GM23338 (cell line): ENCODE results near the gene MPPED2.

Experiments
- CTCF ChIP-seq, 2 experiments: fragments of 200-600 bp in 1 of 2; sonication (generic) in 1 of 2; conservative IDR thresholded peaks; 2 replicates each; pipeline versions ENCODE4 v1.5.1 to v1.6.1; 2016 to 2017; ENCODE audit warnings: antibody characterized with exemption in 2 of 2, low read depth in 2 of 2, mild to moderate bottlenecking in 2 of 2, moderate library complexity in 1 of 2
- EZH2 ChIP-seq: fragments of 200-600 bp; sonication (generic); IDR thresholded peaks from one replicate; pipeline ENCODE4 v1.8.0; 2017; ENCODE audit warnings: antibody characterized with exemption, mild to moderate bottlenecking, low read depth; ENCODE audit not compliant: unreplicated experiment

- TF ChIP-seq CTCF (conservative IDR thresholded peaks at IDR 0.05; ENCODE audit: low read depth in 2 of 2) (no peak), EZH2 (no peak)
Observed at GRCh38 chr11:30565027-30565426, 21.1 kb downstream of the MPPED2 start.
